GM12891 (cell line): ENCODE data around the gene TSHZ2.

Source experiments
- PAX5 ChIP-seq: IDR thresholded peaks from 2 replicates; pipeline ENCODE4 v1.6.1; 2011; ENCODE audit warnings: low read length, moderate library complexity, mild to moderate bottlenecking; ENCODE audit not compliant: insufficient read depth, severe bottlenecking
- POLR2A ChIP-seq: IDR thresholded peaks from 2 replicates; pipeline ENCODE4 v1.6.1; 2011; ENCODE audit warnings: low read depth, low read length, control low read depth
- POLR2AphosphoS5 ChIP-seq: IDR thresholded peaks from 2 replicates; pipeline ENCODE4 v1.6.1; 2011; ENCODE audit warnings: low read depth, low read length, control low read depth
- POU2F2 ChIP-seq: IDR thresholded peaks from 2 replicates; pipeline ENCODE4 v1.6.1; 2011; ENCODE audit warnings: low read depth, mild to moderate bottlenecking, control low read depth, low read length, moderate library complexity
- SPI1 ChIP-seq: IDR thresholded peaks from 2 replicates; pipeline ENCODE4 v1.6.1; 2011; ENCODE audit warnings: low read depth, low read length, control low read depth
- TAF1 ChIP-seq: IDR thresholded peaks from 2 replicates; pipeline ENCODE4 v1.6.1; 2011; ENCODE audit warnings: low read depth, low read length, control low read depth

DNA sequence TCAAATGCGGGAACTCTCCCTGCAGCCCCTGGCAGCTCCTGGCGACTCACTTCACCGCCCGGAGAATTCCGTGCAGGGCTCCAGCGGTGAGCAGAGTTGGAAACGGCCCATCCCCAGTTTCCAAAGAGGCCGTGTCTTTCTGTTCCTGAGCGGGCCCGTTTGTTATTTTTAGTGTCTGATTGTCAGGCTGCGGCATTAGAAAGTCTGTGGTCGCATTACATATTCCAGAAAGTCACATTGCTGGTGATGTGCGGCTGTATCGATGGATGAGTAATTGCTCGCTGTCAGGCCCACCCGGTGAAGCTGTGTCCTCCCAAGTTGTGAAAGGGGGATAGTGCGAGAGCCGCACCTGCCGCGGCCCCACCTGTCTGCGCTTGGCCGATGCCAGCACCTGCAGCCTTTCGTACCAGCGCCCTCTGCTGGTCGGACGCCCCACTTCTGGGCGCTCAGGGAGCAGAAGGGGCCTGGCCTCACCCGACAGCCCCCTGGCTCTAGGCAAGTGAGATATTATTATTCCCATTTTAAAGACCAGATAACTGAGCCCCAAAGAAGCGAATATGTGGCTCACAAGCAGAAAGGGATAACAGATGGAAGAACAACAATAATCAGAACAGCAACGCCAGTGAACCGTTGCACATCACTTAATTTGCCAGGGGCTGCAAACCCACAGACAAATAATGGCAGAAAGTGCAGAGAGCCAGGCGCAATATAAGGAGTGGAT is 244.9 kb downstream of the TSHZ2 start:
- no peak for TF ChIP-seq TAF1
- TF ChIP-seq POLR2A, result no peak
- TF ChIP-seq POLR2AphosphoS5, result no peak
- no peak for TF ChIP-seq SPI1
- no peak for TF ChIP-seq PAX5
- no peak for TF ChIP-seq POU2F2
